Kidney epithelial cell (primary cell): ENCODE measurements around the gene TRIM44. TPM values are rescaled to one million over a fixed set of nuclear protein-coding genes. Genes with fewer than 3 reads are reported as not detected.

ENCODE experiments used
- DNase-seq: peaks from one replicate; pipeline ENCODE4 v3.0.0-alpha.2; 2010; ENCODE audit warnings: low read depth
- H3K27me3 ChIP-seq: 2 replicates; pipeline ENCODE4 v1.6.0; 2011; ENCODE audit warnings: low read length; ENCODE audit not compliant: control insufficient read depth, insufficient read depth
- H3K36me3 ChIP-seq: 2 replicates; pipeline ENCODE4 v1.5.1; 2011; ENCODE audit warnings: low read length; ENCODE audit not compliant: control insufficient read depth, insufficient read depth
- H3K4me3 ChIP-seq: 2 replicates; pipeline ENCODE4 v1.5.1; 2011; ENCODE audit warnings: low read depth, mild to moderate bottlenecking, control low read depth, low read length
- total RNA-seq: library from RNA; depleted of rRNA; stranded (reverse); fragments of >200 nt; gene quantifications from 2 replicates; pipeline ENCODE4 v1.2.3, GENCODE V29; 2015
- TF ChIP-seq, protein P1 (sequence below): IDR thresholded peaks from 2 replicates; pipeline ENCODE4 v1.5.1; 2011; ENCODE audit warnings: mild to moderate bottlenecking, moderate library complexity, low read length, control low read depth, inconsistent platforms; ENCODE audit not compliant: insufficient read depth, poor library complexity, severe bottlenecking

The TRIM44 gene
- total RNA-seq, 1 donor from 2014 or later, result 40.9 TPM

DNA sequence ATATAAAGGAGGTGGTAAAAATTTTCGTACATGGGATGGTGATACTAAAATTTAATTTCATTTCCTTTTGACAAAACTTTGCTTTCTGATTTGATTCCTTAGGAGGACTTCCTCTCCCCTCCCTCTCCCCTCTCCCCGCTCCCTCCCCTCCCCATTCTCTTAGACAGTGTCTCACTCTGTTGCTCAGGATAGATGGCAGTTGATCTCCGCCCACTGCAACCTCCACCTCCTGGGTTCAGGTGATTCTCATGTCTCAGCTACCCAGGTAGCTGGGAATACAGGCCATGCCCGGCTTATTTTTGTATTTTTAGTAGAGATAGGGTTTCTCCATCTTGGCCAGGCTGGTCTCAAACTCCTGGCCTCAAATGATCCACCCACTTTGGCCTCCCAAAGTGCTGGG, 15.9 kb downstream of the TRIM44 start:
- TF ChIP-seq, protein P1, sequence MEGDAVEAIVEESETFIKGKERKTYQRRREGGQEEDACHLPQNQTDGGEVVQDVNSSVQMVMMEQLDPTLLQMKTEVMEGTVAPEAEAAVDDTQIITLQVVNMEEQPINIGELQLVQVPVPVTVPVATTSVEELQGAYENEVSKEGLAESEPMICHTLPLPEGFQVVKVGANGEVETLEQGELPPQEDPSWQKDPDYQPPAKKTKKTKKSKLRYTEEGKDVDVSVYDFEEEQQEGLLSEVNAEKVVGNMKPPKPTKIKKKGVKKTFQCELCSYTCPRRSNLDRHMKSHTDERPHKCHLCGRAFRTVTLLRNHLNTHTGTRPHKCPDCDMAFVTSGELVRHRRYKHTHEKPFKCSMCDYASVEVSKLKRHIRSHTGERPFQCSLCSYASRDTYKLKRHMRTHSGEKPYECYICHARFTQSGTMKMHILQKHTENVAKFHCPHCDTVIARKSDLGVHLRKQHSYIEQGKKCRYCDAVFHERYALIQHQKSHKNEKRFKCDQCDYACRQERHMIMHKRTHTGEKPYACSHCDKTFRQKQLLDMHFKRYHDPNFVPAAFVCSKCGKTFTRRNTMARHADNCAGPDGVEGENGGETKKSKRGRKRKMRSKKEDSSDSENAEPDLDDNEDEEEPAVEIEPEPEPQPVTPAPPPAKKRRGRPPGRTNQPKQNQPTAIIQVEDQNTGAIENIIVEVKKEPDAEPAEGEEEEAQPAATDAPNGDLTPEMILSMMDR, result no peak
- Histone ChIP-seq H3K4me3 (no peak overlapping the region), H3K27me3 (no peaks in the 10 kb centered on the region), H3K36me3 (no peaks in the 10 kb centered on the region)
- no peak for DNase-seq

DNA sequence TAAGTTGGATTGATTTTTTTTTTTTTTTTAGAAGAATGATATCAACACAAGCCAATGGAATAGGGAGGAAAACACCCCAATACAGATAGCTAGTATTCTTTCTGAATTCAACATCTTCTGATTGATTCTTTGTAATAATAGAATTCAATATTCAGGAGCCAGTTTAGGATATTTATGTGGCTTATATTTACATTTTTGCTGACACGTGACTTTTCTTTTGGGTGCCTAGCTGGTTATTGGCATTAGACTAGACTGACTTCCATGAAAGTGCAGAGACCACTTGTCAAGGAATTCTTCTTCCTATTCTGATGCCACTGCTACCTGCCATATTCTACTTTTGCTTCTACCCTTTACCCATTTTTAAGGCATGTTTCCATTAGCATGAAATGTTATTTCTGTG, 16.4 kb downstream of the TRIM44 start:
- no peak overlapping the region for H3K4me3 ChIP-seq
- TF ChIP-seq, protein P1, result no peak
- no peak for DNase-seq

DNA sequence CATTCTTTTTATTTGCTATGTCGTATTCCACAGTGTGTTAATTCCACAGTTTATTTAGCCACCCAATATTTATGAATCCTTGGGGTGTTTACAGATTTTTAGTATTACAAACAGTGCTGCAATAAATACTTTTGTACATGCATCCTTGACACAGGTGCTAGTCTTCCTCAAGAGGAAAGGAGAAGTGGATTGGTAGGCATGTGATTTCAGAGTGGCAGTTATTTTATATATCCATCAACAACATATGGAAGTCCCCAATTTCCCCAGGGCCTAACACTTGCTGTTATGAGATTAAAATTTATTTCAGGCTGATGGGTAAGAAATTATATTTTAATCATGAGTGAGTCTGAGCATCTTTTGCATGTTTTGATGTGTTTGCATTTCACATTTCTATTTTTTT, 17.9 kb downstream of the TRIM44 start:
- TF ChIP-seq, protein P1, result no peak
- Histone ChIP-seq H3K27me3 (no peaks in the 10 kb centered on the region), H3K4me3 (no peak overlapping the region), H3K36me3 (no peaks in the 10 kb centered on the region)
- no peak for DNase-seq

More for the DNA sequence above, 16.4 kb downstream of the TRIM44 start:
- no peaks in the 10 kb centered on the region for H3K36me3 ChIP-seq
- no peaks in the 10 kb centered on the region for H3K27me3 ChIP-seq

DNA sequence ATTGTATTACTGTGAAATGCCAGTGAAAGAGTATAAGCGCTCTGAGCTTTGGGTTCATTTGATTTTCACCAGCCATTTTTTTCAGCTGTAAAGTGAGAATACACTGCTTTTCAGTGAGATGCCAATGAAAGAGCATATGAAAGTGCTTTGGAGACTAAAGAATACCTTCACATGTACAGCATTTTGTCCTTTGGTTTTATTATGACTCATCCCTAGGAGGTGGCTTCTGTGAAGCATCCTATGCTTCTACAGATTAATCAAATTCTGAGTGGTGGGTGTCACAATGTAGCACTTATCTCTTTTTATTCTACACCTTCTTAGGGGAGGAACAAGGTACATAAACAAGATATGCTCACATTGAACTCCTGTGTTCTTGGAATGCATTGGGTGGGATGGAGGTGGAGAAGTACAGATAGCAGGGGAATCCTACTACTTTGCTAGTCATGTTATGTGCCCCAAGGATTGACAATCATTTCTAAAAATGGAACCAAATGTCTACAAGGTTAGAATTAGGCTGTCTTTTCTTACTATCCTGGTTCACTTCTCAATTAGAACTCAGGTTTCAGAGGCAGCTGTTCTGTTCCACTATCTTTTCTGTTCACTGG, 18.7 kb downstream of the TRIM44 start:
- no peak for DNase-seq

DNA sequence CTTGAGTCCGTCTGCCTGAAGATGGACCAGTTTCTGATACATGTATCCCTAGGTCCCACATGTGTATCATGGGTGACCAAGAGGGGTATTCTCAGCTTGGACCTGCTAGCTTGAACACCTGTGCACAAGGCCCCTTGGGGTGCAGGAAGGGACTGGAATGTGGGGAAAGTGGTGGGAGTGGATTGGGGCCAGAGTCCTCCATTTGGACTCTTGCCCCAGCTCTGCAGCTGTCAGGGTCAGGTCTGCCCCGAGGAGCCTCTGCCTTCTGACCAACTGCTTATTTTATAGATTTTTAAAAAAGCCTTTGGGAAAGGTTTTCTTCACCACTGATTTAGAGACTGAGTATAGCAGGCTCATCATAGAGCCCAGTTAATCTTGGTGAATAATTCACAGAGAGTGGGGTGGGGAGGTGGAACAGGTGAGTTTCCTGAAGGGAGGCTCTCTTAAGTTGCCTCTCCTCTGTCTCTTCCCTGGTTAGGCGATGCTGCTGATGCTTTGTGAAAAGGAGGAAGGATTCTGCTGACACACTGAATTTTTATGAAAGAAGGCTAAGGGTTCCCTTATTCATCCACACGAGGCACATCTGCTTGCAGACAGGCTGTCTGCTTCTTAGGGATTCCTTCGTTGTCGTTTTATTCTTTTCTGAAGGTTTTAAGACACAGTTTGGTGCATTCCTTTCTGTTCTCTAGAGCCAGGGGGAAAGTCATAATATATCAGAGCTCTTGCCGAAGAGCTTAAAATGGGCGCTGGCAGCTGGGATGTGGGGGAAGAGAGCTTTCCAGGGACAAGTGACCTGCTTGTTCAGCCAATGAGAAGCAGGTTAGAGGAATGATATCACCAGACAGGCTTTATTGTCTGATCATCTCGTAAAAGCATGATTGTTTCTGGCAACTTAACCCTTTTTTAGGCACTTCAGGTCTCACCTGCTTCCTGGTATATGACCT, 19.9 kb downstream of the TRIM44 start:
- no peak for DNase-seq
- no peak overlapping the region for H3K4me3 ChIP-seq
- peaks cover 2% of the 10 kb centered on the region for H3K36me3 ChIP-seq
- TF ChIP-seq, protein P1, result no peak
- no peaks in the 10 kb centered on the region for H3K27me3 ChIP-seq

More for the DNA sequence above, 18.7 kb downstream of the TRIM44 start:
- TF ChIP-seq, protein P1, result no peak
- no peak overlapping the region for H3K4me3 ChIP-seq
- H3K36me3 ChIP-seq, result no peaks in the 10 kb centered on the region
- H3K27me3 ChIP-seq, result no peaks in the 10 kb centered on the region
